ENCODE results near the gene NEURL3. TPM values are rescaled to one million over a fixed set of nuclear protein-coding genes. Genes with fewer than 3 reads are reported as not detected.

Gene NEURL3
- total RNA-seq, 2 donors from 2014 or later, result 40.7 to 71.2 TPM

DNA sequence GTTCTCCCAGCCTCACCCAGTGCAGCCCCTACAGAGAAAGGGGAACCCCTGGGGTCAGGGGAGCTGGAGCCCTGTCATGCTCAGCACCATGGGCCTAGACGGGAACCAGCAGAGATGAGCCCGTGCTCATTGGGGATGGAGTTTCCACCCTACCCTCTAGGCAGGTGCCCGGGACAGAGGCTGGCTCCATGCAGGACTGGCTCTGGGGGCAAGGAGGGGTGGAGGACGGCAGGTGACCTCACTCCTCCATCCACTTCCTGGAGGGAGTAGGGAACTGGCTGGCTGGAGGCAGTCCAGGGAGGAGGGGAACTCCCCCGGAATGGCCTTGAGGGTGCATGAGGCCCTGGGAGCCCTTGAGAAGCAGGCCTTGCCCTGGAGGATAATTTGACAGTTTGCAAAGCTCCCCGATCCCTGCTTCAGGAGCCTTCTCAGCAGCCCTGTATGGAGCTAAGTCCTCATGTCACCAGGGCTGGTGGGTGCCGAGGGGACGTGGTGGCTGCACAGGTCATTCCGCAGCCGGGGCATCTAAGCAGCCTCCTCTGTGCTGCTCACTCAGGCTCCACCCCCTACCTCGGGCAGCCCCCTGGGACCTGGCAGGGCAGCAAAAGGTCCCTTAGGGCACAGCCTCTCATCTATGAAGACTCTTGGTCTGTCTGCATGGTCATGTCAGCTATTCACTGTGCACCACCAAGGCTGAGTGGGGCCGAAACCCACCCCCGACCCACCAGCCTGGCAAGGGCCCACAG lies 2.1 kb downstream of the NEURL3 start:
- TF ChIP-seq POLR2A (IDR thresholded peaks at IDR 0.05), result peak in 2 of 3 donors; percentile 26 to 28
- TF ChIP-seq, protein P1, sequence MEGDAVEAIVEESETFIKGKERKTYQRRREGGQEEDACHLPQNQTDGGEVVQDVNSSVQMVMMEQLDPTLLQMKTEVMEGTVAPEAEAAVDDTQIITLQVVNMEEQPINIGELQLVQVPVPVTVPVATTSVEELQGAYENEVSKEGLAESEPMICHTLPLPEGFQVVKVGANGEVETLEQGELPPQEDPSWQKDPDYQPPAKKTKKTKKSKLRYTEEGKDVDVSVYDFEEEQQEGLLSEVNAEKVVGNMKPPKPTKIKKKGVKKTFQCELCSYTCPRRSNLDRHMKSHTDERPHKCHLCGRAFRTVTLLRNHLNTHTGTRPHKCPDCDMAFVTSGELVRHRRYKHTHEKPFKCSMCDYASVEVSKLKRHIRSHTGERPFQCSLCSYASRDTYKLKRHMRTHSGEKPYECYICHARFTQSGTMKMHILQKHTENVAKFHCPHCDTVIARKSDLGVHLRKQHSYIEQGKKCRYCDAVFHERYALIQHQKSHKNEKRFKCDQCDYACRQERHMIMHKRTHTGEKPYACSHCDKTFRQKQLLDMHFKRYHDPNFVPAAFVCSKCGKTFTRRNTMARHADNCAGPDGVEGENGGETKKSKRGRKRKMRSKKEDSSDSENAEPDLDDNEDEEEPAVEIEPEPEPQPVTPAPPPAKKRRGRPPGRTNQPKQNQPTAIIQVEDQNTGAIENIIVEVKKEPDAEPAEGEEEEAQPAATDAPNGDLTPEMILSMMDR (IDR thresholded peaks at IDR 0.05), result no peak
- Histone ChIP-seq H3K36me3 (replicated peaks in 1 of 2; ENCODE audit: insufficient read depth in 1 of 2, low read depth in 2 of 2) (peaks cover 0 to 2% of the 10 kb centered on the region in 2 donors), H3K4me3 (no peak overlapping the region), H3K27ac (peak overlapping the region; percentile 29 to 80 (median 66)), H3K9me3 (no peaks in the 10 kb centered on the region), H3K4me1 (peaks cover 71% of the 10 kb centered on the region), H3K27me3 (no peaks in the 10 kb centered on the region)
- 32 to 47% methylated on average over 3 to 13 of the region's 13 CpGs for WGBS, 2 donors
- DNase-seq, result peak; percentile 75 to 89 (median 86)
- peak; percentile 68 for ATAC-seq
- intact Hi-C loops (cut with DNase I), result no loop called here

DNA sequence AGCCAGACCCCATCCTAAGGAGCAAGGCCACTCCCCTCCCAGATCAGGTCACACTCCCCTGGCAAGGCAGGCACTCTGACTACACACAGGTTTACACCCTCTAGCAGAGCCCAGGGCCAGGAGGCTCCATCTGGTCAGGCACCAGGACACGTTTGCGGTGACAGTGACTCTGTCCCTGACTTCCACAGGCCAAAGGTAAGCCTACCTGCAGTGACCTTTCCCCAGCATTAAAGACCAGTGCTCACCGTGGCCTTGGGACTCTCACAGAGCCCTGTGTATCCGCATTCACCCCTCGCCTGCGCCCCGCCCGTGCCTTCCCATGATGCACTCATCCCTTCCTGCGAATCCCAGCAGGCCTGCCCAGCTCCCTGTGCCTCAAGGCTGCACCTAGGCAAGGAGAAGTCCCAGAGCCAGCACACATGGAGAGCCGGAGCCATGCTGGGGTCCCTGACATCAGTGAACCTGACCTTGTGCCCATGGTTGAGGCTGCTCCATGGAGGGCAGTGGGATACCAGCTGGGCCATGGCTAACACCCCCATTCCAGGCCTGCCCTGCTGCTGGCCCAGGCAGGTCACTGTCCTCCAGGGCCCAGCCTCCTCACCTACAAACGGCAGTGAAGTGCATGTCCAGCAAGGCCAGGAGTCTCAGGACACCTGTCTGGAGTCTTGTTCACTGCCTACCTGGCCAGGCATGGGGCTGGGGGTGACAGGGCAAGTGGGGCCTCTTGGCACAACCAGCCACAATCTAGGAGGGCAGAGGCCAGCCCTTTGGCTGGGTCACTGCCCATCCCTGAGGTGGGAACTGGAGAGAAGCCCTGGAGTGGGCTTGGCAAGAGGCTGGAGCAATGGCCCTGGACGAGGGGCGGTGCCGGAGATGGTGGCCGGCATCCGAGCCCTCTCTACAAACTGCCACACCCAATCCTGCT lies 3.0 kb downstream of the NEURL3 start:
- DNase-seq, result peak in 2 of 4 donors; percentile 21 to 26
- Histone ChIP-seq H3K27ac (peak overlapping the region; percentile 1 to 80 (median 66)), H3K9me3 (no peaks in the 10 kb centered on the region), H3K36me3 (replicated peaks in 1 of 2; ENCODE audit: insufficient read depth in 1 of 2, low read depth in 2 of 2) (peaks cover 0 to 2% of the 10 kb centered on the region in 2 donors), H3K4me1 (peaks cover 62% of the 10 kb centered on the region), H3K4me3 (no peak overlapping the region), H3K27me3 (no peaks in the 10 kb centered on the region)
- intact Hi-C loops (cut with DNase I), result no loop called here
- no peak for ATAC-seq
- 50 to 73% methylated on average over 6 to 16 of the region's 16 CpGs for WGBS, 2 donors
- TF ChIP-seq POLR2A (IDR thresholded peaks at IDR 0.05), result peak in 1 of 3 donors; percentile 23
- TF ChIP-seq, protein P1 (IDR thresholded peaks at IDR 0.05), result no peak

DNA sequence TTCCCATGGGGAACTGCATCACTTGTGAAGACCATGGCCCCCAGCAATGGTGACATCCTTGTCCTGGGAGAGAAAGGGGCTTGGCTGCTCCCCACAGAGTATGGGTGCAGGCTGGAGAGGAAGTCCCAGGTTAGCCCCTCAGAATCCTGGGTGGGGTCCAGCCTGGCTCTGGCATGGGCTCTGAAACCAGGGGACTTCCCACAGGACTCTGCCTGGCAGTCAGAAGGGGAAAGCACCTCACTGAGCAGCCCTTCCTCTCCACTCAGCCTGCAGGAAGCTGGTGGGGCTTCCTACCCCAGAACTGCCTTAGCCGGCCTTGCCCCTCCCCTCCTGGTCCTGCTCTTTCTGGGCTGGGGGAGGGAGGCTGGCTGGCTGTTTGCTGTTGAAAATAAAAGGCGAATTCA lies 3.7 kb downstream of the NEURL3 start:
- no peaks in the 10 kb centered on the region for H3K27me3 ChIP-seq
- ATAC-seq (no peak), DNase-seq (peak in 2 of 4 donors; percentile 16 to 45)
- TF ChIP-seq, protein P1 (IDR thresholded peaks at IDR 0.05), result no peak
- TF ChIP-seq POLR2A (IDR thresholded peaks at IDR 0.05), result no peak
- peaks cover 55% of the 10 kb centered on the region for H3K4me1 ChIP-seq
- WGBS, 2 donors, result 50 to 51% methylated on average over 1 to 2 of the region's 2 CpGs
- intact Hi-C loops (cut with DNase I), result no loop called here
- H3K4me3 ChIP-seq, result no peak overlapping the region
- H3K36me3 ChIP-seq (replicated peaks in 1 of 2; ENCODE audit: insufficient read depth in 1 of 2, low read depth in 2 of 2), result peaks cover 0 to 2% of the 10 kb centered on the region in 2 donors
- no peaks in the 10 kb centered on the region for H3K9me3 ChIP-seq
- H3K27ac ChIP-seq, result peak overlapping the region; percentile 1 to 80 (median 66)

DNA sequence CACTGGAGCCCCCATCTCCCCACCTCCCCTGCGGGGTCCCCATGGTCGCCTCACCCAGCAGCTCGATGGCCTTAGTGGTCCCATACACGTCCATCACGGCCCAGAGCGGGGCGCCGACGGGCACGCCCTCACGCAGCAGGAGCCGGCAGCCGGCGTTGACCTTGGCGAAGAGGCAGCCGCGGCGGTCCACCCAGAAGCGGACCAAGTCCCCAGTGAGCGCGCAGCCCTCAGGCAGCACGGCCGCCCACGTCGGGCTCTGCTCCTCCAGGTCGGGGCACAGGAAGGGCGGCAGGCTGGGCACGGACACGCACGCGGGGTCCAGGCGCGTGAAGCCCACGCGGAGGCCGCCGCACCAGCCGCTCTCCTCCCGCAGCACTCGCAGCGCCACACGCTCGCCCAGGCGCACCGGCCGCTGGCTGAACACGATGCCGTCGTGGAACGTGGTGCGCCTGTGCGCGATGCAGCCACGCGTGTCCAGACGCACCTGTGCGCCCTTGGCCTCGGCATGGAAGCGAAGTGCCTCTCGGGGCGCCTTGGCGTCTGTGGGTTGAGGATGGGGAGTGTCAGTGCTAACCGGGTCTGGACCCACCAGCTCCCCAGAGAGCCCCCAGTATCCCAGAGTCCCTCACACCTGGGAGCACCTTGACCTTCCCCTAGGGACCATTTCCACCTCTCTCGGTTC lies 4.6 kb downstream of the NEURL3 start:
- Histone ChIP-seq H3K27me3 (no peaks in the 10 kb centered on the region), H3K27ac (peak overlapping the region in 3 of 4 donors; percentile 38 to 80 (median 74)), H3K36me3 (replicated peaks in 1 of 2; ENCODE audit: insufficient read depth in 1 of 2, low read depth in 2 of 2) (peaks cover 0 to 2% of the 10 kb centered on the region in 2 donors), H3K9me3 (no peaks in the 10 kb centered on the region), H3K4me1 (peaks cover 46% of the 10 kb centered on the region), H3K4me3 (no peak overlapping the region)
- WGBS, 2 donors, result 52 to 67% methylated on average over 20 to 54 of the region's 64 CpGs
- no peak for DNase-seq
- TF ChIP-seq, protein P1 (IDR thresholded peaks at IDR 0.05), result no peak
- no peak for TF ChIP-seq POLR2A (IDR thresholded peaks at IDR 0.05)
- intact Hi-C loops (cut with DNase I), result no loop called here
- no peak for ATAC-seq
